PC-9 (cell line): ENCODE measurements around the gene CDKN2C. TPM values are rescaled to one million over a fixed set of nuclear protein-coding genes. Genes with fewer than 3 reads are reported as not detected.

Source experiments
- BruUV-seq: library from RNA; stranded (reverse); fragments of 400-500 nt; replicated peaks from 2 replicates; lab custom pipeline; 2021; lab: Mats Ljungman, UMichigan
- CTCF ChIA-PET: fragments of 300-600 bp; sonication (Branson Sonifier 250); formaldehyde crosslinking; loops from one replicate; lab custom pipeline; 2022; ENCODE audit warnings: antibody characterized with exemption; lab: Charles Lee
- POLR2A ChIA-PET: fragments of 300-600 bp; sonication (Branson Sonifier 250); formaldehyde crosslinking; loops from one replicate; lab custom pipeline; 2022; ENCODE audit warnings: antibody characterized with exemption; ENCODE audit not compliant: unreplicated experiment; lab: Charles Lee
- DNase-seq, 2 experiments: peaks; one replicate each; pipeline versions ENCODE4 v3.0.0 to v3.0.0-alpha.2; 2015 to 2022; ENCODE audit warnings: mixed read lengths in 1 of 2
- H2AFZ ChIP-seq: fragments of 200-600 bp; sonication (generic); 2 replicates; pipeline ENCODE4 v1.8.1; 2017; ENCODE audit warnings: antibody characterized with exemption
- H3F3A ChIP-seq: fragments of 200-600 bp; sonication (generic); 2 replicates; pipeline ENCODE4 v1.8.1; 2017; ENCODE audit warnings: antibody characterized with exemption, mild to moderate bottlenecking, low read depth; ENCODE audit not compliant: insufficient read depth
- H3K27ac ChIP-seq: fragments of 200-600 bp; sonication (generic); 2 replicates; pipeline ENCODE4 v1.6.1; 2016; ENCODE audit warnings: mixed run types
- H3K27me3 ChIP-seq: fragments of 200-600 bp; sonication (generic); 2 replicates; pipeline ENCODE4 v1.6.1; 2016; ENCODE audit warnings: low read depth, mixed run types; ENCODE audit not compliant: insufficient read depth
- H3K36me3 ChIP-seq: fragments of 200-600 bp; sonication (generic); 2 replicates; pipeline ENCODE4 v1.6.1; 2016; ENCODE audit warnings: low read depth, mixed run types
- H3K4me1 ChIP-seq: fragments of 200-600 bp; sonication (generic); replicated peaks from 2 replicates; pipeline ENCODE4 v1.6.1; 2016; ENCODE audit warnings: mixed run types; ENCODE audit not compliant: insufficient read depth
- H3K4me2 ChIP-seq: fragments of 200-600 bp; sonication (generic); 2 replicates; pipeline ENCODE4 v1.6.1; 2017; ENCODE audit warnings: mixed run types
- H3K4me3 ChIP-seq: fragments of 200-600 bp; sonication (generic); 2 replicates; pipeline ENCODE4 v1.6.1; 2016; ENCODE audit warnings: mixed run types
- H3K79me2 ChIP-seq: fragments of 200-600 bp; sonication (generic); 2 replicates; pipeline ENCODE4 v1.6.1; 2017; ENCODE audit warnings: low read depth, mixed run types
- H3K9me2 ChIP-seq: fragments of 200-600 bp; sonication (generic); 2 replicates; pipeline ENCODE4 v1.8.1; 2017; ENCODE audit warnings: mild to moderate bottlenecking; ENCODE audit not compliant: insufficient read depth
- H3K9me3 ChIP-seq: fragments of 200-600 bp; sonication (generic); 2 replicates; pipeline ENCODE4 v1.8.1; 2016; ENCODE audit warnings: low read depth; ENCODE audit not compliant: insufficient read depth
- H4K20me1 ChIP-seq: fragments of 200-600 bp; sonication (generic); 2 replicates; pipeline ENCODE4 v1.8.1; 2017; ENCODE audit not compliant: insufficient read depth
- EZH2 ChIP-seq: fragments of 200-600 bp; sonication (generic); IDR thresholded peaks from 2 replicates; pipeline ENCODE4 v1.8.0; 2017; ENCODE audit warnings: antibody characterized with exemption, low read depth
- intact Hi-C: fragments of 100-400 bp; cut with micrococcal nuclease; formaldehyde crosslinking; loops from one replicate; pipeline ENCODE4 v1.10.0; 2022; ENCODE audit not compliant: unreplicated experiment
- total RNA-seq: library from RNA; stranded (reverse); gene quantifications from 2 replicates; pipeline ENCODE4 v1.2.3, GENCODE V29; 2021
- TF ChIP-seq, protein P1 (sequence below): fragments of 200-600 bp; sonication (generic); conservative IDR thresholded peaks from 2 replicates; pipeline ENCODE4 v1.6.1; 2017; ENCODE audit warnings: mixed run types, antibody characterized with exemption, mild to moderate bottlenecking, moderate library complexity

Gene CDKN2C
- total RNA-seq, 1 experiment from 2014 or later = 17.1 TPM

DNA sequence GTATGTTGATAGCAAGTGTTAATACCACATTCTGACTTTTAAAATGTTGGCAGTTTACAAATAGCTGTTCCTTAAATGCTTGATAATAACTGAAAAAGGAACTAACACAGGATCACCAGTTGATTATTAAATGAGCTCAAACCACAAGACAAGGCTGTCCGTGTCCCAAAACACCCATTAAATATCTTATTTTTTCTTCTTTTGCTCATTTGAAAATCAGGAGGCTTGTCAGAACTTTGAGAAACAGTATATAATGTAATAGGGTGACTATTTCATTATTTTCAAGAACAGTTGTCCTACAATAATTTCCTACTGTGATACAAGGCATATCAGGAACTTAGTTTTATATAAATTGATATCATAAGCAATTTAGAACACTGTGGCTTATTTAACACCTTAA, 2.7 kb downstream of the CDKN2C start:
- no peak for DNase-seq
- H3K9me2 ChIP-seq = no peaks in the 10 kb centered on the region
- peaks cover 14% of the 10 kb centered on the region for H3K4me1 ChIP-seq
- ChIA-PET CTCF (interaction anchor here (0.6 to 1.1 kb wide), 2 partner anchors 105 to 265 kb away, joined by 3 to 8 read pairs; no protein-coding TSS in a partner anchor), POLR2A (interaction anchor here (0.6 kb wide), 1 partner anchor 25 kb away, joined by 12 read pairs; no protein-coding TSS in a partner anchor)
- no peak overlapping the region for H3K4me2 ChIP-seq
- H3F3A ChIP-seq = peaks cover 9% of the 10 kb centered on the region
- H3K4me3 ChIP-seq = no peak overlapping the region
- H3K27me3 ChIP-seq = no peaks in the 10 kb centered on the region
- intact Hi-C loops = loop anchor here (5.0 kb wide), 2 partner anchors 100 kb away; no protein-coding TSS in a partner anchor
- no peaks in the 10 kb centered on the region for H3K36me3 ChIP-seq
- no peak overlapping the region for H2AFZ ChIP-seq
- H4K20me1 ChIP-seq = no peaks in the 10 kb centered on the region
- no peak overlapping the region for H3K27ac ChIP-seq
- no TSS peak for BruUV-seq
- no peak for TF ChIP-seq EZH2
- TF ChIP-seq, protein P1, sequence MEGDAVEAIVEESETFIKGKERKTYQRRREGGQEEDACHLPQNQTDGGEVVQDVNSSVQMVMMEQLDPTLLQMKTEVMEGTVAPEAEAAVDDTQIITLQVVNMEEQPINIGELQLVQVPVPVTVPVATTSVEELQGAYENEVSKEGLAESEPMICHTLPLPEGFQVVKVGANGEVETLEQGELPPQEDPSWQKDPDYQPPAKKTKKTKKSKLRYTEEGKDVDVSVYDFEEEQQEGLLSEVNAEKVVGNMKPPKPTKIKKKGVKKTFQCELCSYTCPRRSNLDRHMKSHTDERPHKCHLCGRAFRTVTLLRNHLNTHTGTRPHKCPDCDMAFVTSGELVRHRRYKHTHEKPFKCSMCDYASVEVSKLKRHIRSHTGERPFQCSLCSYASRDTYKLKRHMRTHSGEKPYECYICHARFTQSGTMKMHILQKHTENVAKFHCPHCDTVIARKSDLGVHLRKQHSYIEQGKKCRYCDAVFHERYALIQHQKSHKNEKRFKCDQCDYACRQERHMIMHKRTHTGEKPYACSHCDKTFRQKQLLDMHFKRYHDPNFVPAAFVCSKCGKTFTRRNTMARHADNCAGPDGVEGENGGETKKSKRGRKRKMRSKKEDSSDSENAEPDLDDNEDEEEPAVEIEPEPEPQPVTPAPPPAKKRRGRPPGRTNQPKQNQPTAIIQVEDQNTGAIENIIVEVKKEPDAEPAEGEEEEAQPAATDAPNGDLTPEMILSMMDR = no peak
- H3K9me3 ChIP-seq = no peaks in the 10 kb centered on the region
- no peaks in the 10 kb centered on the region for H3K79me2 ChIP-seq

DNA sequence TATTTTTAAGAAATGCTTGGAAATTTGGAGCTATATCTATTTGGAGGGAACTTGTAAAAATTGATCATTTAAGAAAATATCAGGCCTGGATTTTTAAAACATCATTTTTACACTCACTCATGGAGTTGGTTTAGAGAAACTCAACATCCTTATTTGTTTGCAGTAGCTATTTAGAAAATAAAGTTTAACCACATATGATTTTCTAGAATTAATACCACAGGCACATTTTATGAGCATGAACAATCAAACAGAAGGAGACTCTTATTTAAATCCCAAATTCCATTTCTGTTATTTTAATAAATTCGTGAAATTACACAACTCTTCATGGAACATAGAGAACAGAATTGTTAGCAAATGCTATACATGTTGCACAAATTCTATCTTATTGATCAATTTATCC, 3.2 kb downstream of the CDKN2C start:
- intact Hi-C loops = loop anchor here (5.0 kb wide), 2 partner anchors 99 to 101 kb away; no protein-coding TSS in a partner anchor
- Histone ChIP-seq H3K79me2 (no peaks in the 10 kb centered on the region), H3K36me3 (no peaks in the 10 kb centered on the region), H3K4me3 (no peak overlapping the region), H3K9me3 (no peaks in the 10 kb centered on the region), H3K27me3 (no peaks in the 10 kb centered on the region), H3K4me2 (no peak overlapping the region), H3K27ac (no peak overlapping the region), H2AFZ (no peak overlapping the region), H3K4me1 (peaks cover 13% of the 10 kb centered on the region), H4K20me1 (no peaks in the 10 kb centered on the region), H3K9me2 (no peaks in the 10 kb centered on the region), H3F3A (peaks cover 4% of the 10 kb centered on the region)
- BruUV-seq = no TSS peak
- no peak for DNase-seq
- no peak for TF ChIP-seq EZH2
- ChIA-PET CTCF (no interaction called here), POLR2A (interaction anchor here (0.6 kb wide), 1 partner anchor 25 kb away, joined by 12 read pairs; no protein-coding TSS in a partner anchor)

DNA sequence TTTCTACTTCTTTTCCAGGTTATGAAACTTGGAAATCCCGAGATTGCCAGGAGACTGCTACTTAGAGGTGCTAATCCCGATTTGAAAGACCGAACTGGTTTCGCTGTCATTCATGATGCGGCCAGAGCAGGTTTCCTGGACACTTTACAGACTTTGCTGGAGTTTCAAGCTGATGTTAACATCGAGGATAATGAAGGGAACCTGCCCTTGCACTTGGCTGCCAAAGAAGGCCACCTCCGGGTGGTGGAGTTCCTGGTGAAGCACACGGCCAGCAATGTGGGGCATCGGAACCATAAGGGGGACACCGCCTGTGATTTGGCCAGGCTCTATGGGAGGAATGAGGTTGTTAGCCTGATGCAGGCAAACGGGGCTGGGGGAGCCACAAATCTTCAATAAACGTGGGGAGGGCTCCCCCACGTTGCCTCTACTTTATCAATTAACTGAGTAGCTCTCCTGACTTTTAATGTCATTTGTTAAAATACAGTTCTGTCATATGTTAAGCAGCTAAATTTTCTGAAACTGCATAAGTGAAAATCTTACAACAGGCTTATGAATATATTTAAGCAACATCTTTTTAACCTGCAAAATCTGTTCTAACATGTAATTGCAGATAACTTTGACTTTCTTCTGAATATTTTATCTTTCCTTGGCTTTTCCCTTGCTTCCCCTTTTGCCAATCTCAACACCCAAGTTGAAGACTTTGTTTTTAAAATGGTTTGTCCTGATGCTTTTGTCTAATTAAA, 4.0 kb downstream of the CDKN2C start:
- BruUV-seq = no TSS peak
- Histone ChIP-seq H3K27ac (no peak overlapping the region), H3K36me3 (no peaks in the 10 kb centered on the region), H2AFZ (no peak overlapping the region), H3K27me3 (no peaks in the 10 kb centered on the region), H3F3A (no peaks in the 10 kb centered on the region; the same call in none of the 2 replicates), H3K9me2 (no peaks in the 10 kb centered on the region), H3K4me1 (peaks cover 19% of the 10 kb centered on the region), H4K20me1 (no peaks in the 10 kb centered on the region), H3K9me3 (no peaks in the 10 kb centered on the region), H3K4me2 (no peak overlapping the region), H3K4me3 (no peak overlapping the region), H3K79me2 (no peaks in the 10 kb centered on the region)
- POLR2A ChIA-PET = no interaction called here
- TF ChIP-seq EZH2 = no peak
- TF ChIP-seq, protein P1 = no peak
- CTCF ChIA-PET = no interaction called here
- DNase-seq = no peak
- intact Hi-C loops = loop anchor here (5.0 kb wide), 2 partner anchors 98 to 102 kb away; no protein-coding TSS in a partner anchor
